BE2C (cell line): ENCODE data around the gene G6PC2.

ENCODE experiments used
- DNase-seq: peaks from one replicate; pipeline ENCODE4 v3.0.0-alpha.2; 2020
- H3K27me3 ChIP-seq: fragments of 250-450 bp; sonication (Bioruptor Pico); 2 replicates; pipeline ENCODE4 v1.5.1; 2020; ENCODE audit warnings: mild to moderate bottlenecking
- H3K36me3 ChIP-seq: fragments of 250-450 bp; sonication (Bioruptor Pico); 2 replicates; pipeline ENCODE4 v1.5.1; 2020; ENCODE audit warnings: mild to moderate bottlenecking
- H3K4me1 ChIP-seq: fragments of 250-450 bp; sonication (Bioruptor Pico); 2 replicates; pipeline ENCODE4 v1.5.1; 2020
- H3K4me3 ChIP-seq: 2 replicates; pipeline ENCODE4 v1.5.1; 2011; ENCODE audit warnings: low read depth, low read length
- H3K9me3 ChIP-seq: fragments of 250-450 bp; sonication (Bioruptor Pico); 2 replicates; pipeline ENCODE4 v1.5.1; 2020
- CTCF ChIP-seq: IDR thresholded peaks from 2 replicates; pipeline ENCODE4 v1.5.1; 2012; ENCODE audit warnings: mild to moderate bottlenecking, low read depth, low read length

G6PC2 gene

GRCh38 chr2:168935810-168936581, 34.9 kb downstream of the G6PC2 start:
- Histone ChIP-seq H3K4me3 (no peak overlapping the region), H3K27me3 (no peaks in the 10 kb centered on the region), H3K9me3 (no peaks in the 10 kb centered on the region), H3K4me1 (no peaks in the 10 kb centered on the region), H3K36me3 (no peaks in the 10 kb centered on the region)
- no peak for DNase-seq
- no peak for TF ChIP-seq CTCF

DNA sequence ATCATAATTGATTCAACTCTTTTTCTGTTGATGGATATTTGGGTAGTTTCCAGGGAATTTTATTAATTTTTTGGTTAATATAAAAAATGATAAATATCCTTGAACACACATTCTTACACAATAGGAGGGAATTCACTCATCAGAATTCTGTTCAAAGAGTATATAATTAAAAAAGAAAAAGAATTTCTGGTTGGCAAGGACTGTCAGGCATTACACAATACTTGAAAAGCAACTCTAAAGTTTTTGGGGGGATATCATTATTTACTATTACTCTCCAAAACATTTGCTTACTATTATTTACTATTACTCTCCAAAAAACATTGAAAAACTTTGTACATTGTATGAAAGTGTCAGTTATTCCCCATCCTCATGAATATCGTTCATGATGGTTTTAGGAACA, 38.0 kb downstream of the G6PC2 start:
- no peak for DNase-seq
- no peak for TF ChIP-seq CTCF
- Histone ChIP-seq H3K4me3 (no peak overlapping the region), H3K36me3 (no peaks in the 10 kb centered on the region), H3K9me3 (no peaks in the 10 kb centered on the region), H3K4me1 (no peaks in the 10 kb centered on the region), H3K27me3 (no peaks in the 10 kb centered on the region)

DNA sequence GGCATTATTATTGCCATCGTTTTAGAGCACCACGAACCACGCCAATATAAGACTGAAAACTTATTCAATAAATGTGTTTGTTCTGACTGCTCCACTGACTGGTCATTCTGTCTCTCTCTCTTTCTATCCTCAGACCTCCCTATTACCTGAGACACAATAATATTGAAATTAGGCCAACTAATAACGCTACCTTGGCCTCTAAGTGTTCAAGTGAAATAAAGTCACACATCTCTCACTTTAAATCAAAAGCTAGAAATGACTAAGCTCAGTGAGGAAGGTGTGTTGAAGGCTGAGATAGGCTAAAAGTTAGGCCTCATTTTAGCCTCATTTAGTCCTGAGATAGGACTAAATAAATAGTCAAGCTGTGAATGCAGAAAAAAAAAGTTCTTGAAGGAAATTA, 38.8 kb downstream of the G6PC2 start:
- DNase-seq: no peak
- no peak for TF ChIP-seq CTCF
- Histone ChIP-seq H3K27me3 (no peaks in the 10 kb centered on the region; the same call in 1 of the 2 replicates), H3K4me3 (no peak overlapping the region), H3K36me3 (no peaks in the 10 kb centered on the region), H3K4me1 (no peaks in the 10 kb centered on the region), H3K9me3 (no peaks in the 10 kb centered on the region)

DNA sequence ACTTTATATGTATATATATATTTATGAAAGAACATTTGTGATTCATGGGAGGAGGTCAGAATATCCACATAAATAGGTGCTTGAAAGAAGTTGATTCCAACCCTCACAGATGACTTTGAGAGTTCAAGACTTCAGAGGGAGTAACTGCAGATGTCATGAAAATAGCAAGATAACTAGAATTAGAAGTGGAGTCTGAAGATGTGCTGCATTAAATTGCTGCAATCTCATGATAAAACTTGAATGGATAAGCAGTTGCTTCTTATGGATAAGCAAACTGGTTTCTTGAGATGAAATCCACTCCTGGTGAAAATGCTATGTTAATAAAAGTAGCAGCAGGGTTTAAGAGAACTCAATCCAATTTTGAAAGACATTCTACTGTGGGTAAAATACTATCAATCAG, 40.2 kb downstream of the G6PC2 start:
- no peak overlapping the region for H3K4me3 ChIP-seq
- TF ChIP-seq CTCF: no peak
- DNase-seq: no peak
- no peaks in the 10 kb centered on the region; the same call in 1 of the 2 replicates for H3K27me3 ChIP-seq
- H3K9me3 ChIP-seq: no peaks in the 10 kb centered on the region
- no peaks in the 10 kb centered on the region for H3K4me1 ChIP-seq
- H3K36me3 ChIP-seq: no peaks in the 10 kb centered on the region

- DNase-seq: no peak
- TF ChIP-seq CTCF: no peak
- Histone ChIP-seq H3K9me3 (no peaks in the 10 kb centered on the region), H3K4me1 (no peaks in the 10 kb centered on the region), H3K4me3 (no peak overlapping the region), H3K36me3 (no peaks in the 10 kb centered on the region), H3K27me3 (no peaks in the 10 kb centered on the region; the same call in none of the 2 replicates)
These were observed 43.0 kb downstream of the G6PC2 start for GRCh38 chr2:168944065-168944464.

- H3K4me1 ChIP-seq: no peaks in the 10 kb centered on the region
- no peak overlapping the region for H3K4me3 ChIP-seq
- H3K27me3 ChIP-seq: no peaks in the 10 kb centered on the region; the same call in none of the 2 replicates
- H3K9me3 ChIP-seq: no peaks in the 10 kb centered on the region
- DNase-seq: no peak
- H3K36me3 ChIP-seq: no peaks in the 10 kb centered on the region
- no peak for TF ChIP-seq CTCF
These were observed 44.4 kb downstream of the G6PC2 start for GRCh38 chr2:168945508-168945907.
